Effector memory CD8-positive, alpha-beta T cell (primary cell): ENCODE data around the gene THPO.

Experiments
- ATAC-seq: fragments of 150-1000 bp; cut with Tn5 transposase; replicated peaks from 2 replicates; pipeline ENCODE4 v1.10.0; 2021; ENCODE audit warnings: mild to moderate bottlenecking, moderate library complexity
- DNase-seq, 3 experiments: peaks; one replicate each; pipeline ENCODE4 v3.0.0; 2021
- H3K27ac Mint-ChIP-seq, 2 donors: one replicate each; pipeline ENCODE4 v1.8.0; 2022; ENCODE audit warnings: mild to moderate bottlenecking in 2 of 2, mixed read lengths in 2 of 2, moderate library complexity in 2 of 2
- H3K27me3 Mint-ChIP-seq, 2 donors: one replicate each; pipeline ENCODE4 v1.8.0; 2022; ENCODE audit warnings: mixed read lengths in 2 of 2
- H3K36me3 Mint-ChIP-seq: one replicate; pipeline ENCODE4 v1.8.0; 2022; ENCODE audit warnings: mild to moderate bottlenecking, moderate library complexity, mixed read lengths; ENCODE audit not compliant: insufficient read depth
- H3K4me1 Mint-ChIP-seq, 2 donors: one replicate each; pipeline ENCODE4 v1.8.0; 2022; ENCODE audit warnings: low read depth in 2 of 2, mixed read lengths in 2 of 2
- H3K4me3 Mint-ChIP-seq, 2 donors: one replicate each; pipeline ENCODE4 v1.8.0; 2022; ENCODE audit warnings: mild to moderate bottlenecking in 2 of 2, mixed read lengths in 2 of 2, moderate library complexity in 2 of 2
- H3K9me3 Mint-ChIP-seq, 2 donors: one replicate each; pipeline ENCODE4 v1.8.0; 2022; ENCODE audit warnings: mixed read lengths in 2 of 2

Gene THPO

GRCh38 chr3:184357248-184358123 is 20.5 kb downstream of the THPO start:
- Mint-ChIP-seq H3K9me3 (no peaks in the 10 kb centered on the region), H3K4me1 (peaks cover 8 to 9% of the 10 kb centered on the region in 2 donors), H3K36me3 (peaks cover 9% of the 10 kb centered on the region), H3K4me3 (no peak overlapping the region), H3K27ac (no peak overlapping the region), H3K27me3 (no peaks in the 10 kb centered on the region)
- no peak for ATAC-seq
- DNase-seq = no peak

- H3K36me3 Mint-ChIP-seq = peaks cover 5% of the 10 kb centered on the region
- DNase-seq (no peak), ATAC-seq (no peak)
- H3K4me1 Mint-ChIP-seq = peaks cover 0 to 5% of the 10 kb centered on the region in 2 donors
- H3K9me3 Mint-ChIP-seq = no peaks in the 10 kb centered on the region
- no peak overlapping the region for H3K27ac Mint-ChIP-seq
- H3K4me3 Mint-ChIP-seq = no peak overlapping the region
- no peaks in the 10 kb centered on the region for H3K27me3 Mint-ChIP-seq
Measured at GRCh38 chr3:184355261-184356040, 22.6 kb downstream of the THPO start.

GRCh38 chr3:184354754-184355153 is 23.3 kb downstream of the THPO start:
- peaks cover 5% of the 10 kb centered on the region for H3K36me3 Mint-ChIP-seq
- no peak overlapping the region for H3K27ac Mint-ChIP-seq
- H3K9me3 Mint-ChIP-seq = no peaks in the 10 kb centered on the region
- no peaks in the 10 kb centered on the region for H3K27me3 Mint-ChIP-seq
- no peak for ATAC-seq
- peaks cover 0 to 3% of the 10 kb centered on the region in 2 donors for H3K4me1 Mint-ChIP-seq
- no peak overlapping the region for H3K4me3 Mint-ChIP-seq
- DNase-seq = no peak

GRCh38 chr3:184354121-184354728 is 23.8 kb downstream of the THPO start:
- Mint-ChIP-seq H3K4me1 (peaks cover 0 to 3% of the 10 kb centered on the region in 2 donors), H3K4me3 (peak overlapping the region; percentile 22 to 25), H3K27me3 (no peaks in the 10 kb centered on the region), H3K36me3 (peaks cover 5% of the 10 kb centered on the region), H3K27ac (no peak overlapping the region), H3K9me3 (no peaks in the 10 kb centered on the region)
- DNase-seq (peak; percentile 48 to 59 (median 51)), ATAC-seq (peak; percentile 78)

GRCh38 chr3:184353546-184353941 is 24.5 kb downstream of the THPO start:
- no peak for ATAC-seq
- Mint-ChIP-seq H3K36me3 (peaks cover 2% of the 10 kb centered on the region), H3K9me3 (no peaks in the 10 kb centered on the region)

GRCh38 chr3:184352897-184353545 is 25.0 kb downstream of the THPO start:
- DNase-seq = no peak
- Mint-ChIP-seq H3K36me3 (peaks cover 2% of the 10 kb centered on the region), H3K9me3 (no peaks in the 10 kb centered on the region), H3K27ac (no peak overlapping the region), H3K27me3 (no peaks in the 10 kb centered on the region), H3K4me3 (no peak overlapping the region), H3K4me1 (peaks cover 0 to 3% of the 10 kb centered on the region in 2 donors)
- ATAC-seq = no peak

More at GRCh38 chr3:184353546-184353941, 24.5 kb downstream of the THPO start:
- no peaks in the 10 kb centered on the region for H3K27me3 Mint-ChIP-seq
- peak overlapping the region; percentile 22 to 25 for H3K4me3 Mint-ChIP-seq
- peaks cover 0 to 3% of the 10 kb centered on the region in 2 donors for H3K4me1 Mint-ChIP-seq
- no peak for DNase-seq
- no peak overlapping the region for H3K27ac Mint-ChIP-seq

- no peaks in the 10 kb centered on the region for H3K9me3 Mint-ChIP-seq
- no peak overlapping the region for H3K4me3 Mint-ChIP-seq
- peak overlapping the region in 1 of 2 donors; percentile 73 for H3K27ac Mint-ChIP-seq
- ATAC-seq (no peak), DNase-seq (no peak)
- no peaks in the 10 kb centered on the region for H3K27me3 Mint-ChIP-seq
- H3K36me3 Mint-ChIP-seq = peaks cover 2% of the 10 kb centered on the region
- peaks cover 0 to 3% of the 10 kb centered on the region in 2 donors for H3K4me1 Mint-ChIP-seq
Measured at GRCh38 chr3:184352149-184352785, 25.7 kb downstream of the THPO start.

- Mint-ChIP-seq H3K4me1 (peaks cover 0 to 3% of the 10 kb centered on the region in 2 donors), H3K27me3 (no peaks in the 10 kb centered on the region), H3K36me3 (peaks cover 2% of the 10 kb centered on the region), H3K9me3 (no peaks in the 10 kb centered on the region), H3K27ac (peak overlapping the region; percentile 64 to 73), H3K4me3 (no peak overlapping the region)
- ATAC-seq = no peak
- no peak for DNase-seq
Measured at GRCh38 chr3:184351511-184352148, 26.4 kb downstream of the THPO start.

- Mint-ChIP-seq H3K4me1 (peaks cover 0 to 3% of the 10 kb centered on the region in 2 donors), H3K4me3 (no peak overlapping the region), H3K27ac (no peak overlapping the region), H3K27me3 (no peaks in the 10 kb centered on the region), H3K9me3 (no peaks in the 10 kb centered on the region), H3K36me3 (peaks cover 2% of the 10 kb centered on the region)
- no peak for ATAC-seq
- no peak for DNase-seq
Measured at GRCh38 chr3:184350618-184351017, 27.4 kb downstream of the THPO start.

GRCh38 chr3:184349563-184350470 is 28.2 kb downstream of the THPO start:
- Mint-ChIP-seq H3K9me3 (no peaks in the 10 kb centered on the region), H3K27ac (peak overlapping the region in 1 of 2 donors; percentile 1), H3K27me3 (no peaks in the 10 kb centered on the region), H3K36me3 (peaks cover 2% of the 10 kb centered on the region), H3K4me1 (peaks cover 0 to 3% of the 10 kb centered on the region in 2 donors), H3K4me3 (no peak overlapping the region)
- DNase-seq (no peak), ATAC-seq (no peak)

GRCh38 chr3:184348057-184348382 is 30.0 kb downstream of the THPO start:
- Mint-ChIP-seq H3K36me3 (peaks cover 5% of the 10 kb centered on the region), H3K4me1 (no peaks in the 10 kb centered on the region), H3K9me3 (no peaks in the 10 kb centered on the region), H3K4me3 (no peak overlapping the region), H3K27ac (no peak overlapping the region), H3K27me3 (no peaks in the 10 kb centered on the region)
- ATAC-seq = no peak
- DNase-seq = no peak
